Neural cell (in vitro differentiated cells): Measurements from ENCODE around the gene OR10J5.

Experiments used
- CTCF ChIP-seq: fragments of 450-650 bp; IDR thresholded peaks from 2 replicates; pipeline ENCODE4 v1.5.1; 2014; ENCODE audit warnings: antibody characterized with exemption, mild to moderate bottlenecking, moderate library complexity; ENCODE audit not compliant: poor library complexity, severe bottlenecking
- REST ChIP-seq: IDR thresholded peaks from 2 replicates; pipeline ENCODE4 v1.6.1; 2012; ENCODE audit warnings: borderline replicate concordance

- TF ChIP-seq CTCF (no peak), REST (no peak)
Measured at GRCh38 chr1:159532922-159533321, 2.9 kb downstream of the OR10J5 start.
